Measurements from ENCODE around the gene SEZ6L.

GRCh38 chr22:26226538-26227297 is 57.5 kb downstream of the SEZ6L start:
- TF ChIP-seq TAF1 (IDR thresholded peaks at IDR 0.05; ENCODE audit: borderline replicate concordance, low read depth, low read length) (no peak), POLR2A (IDR thresholded peaks at IDR 0.05; ENCODE audit: low read depth, low read length) (no peak)
